ENCODE measurements around the gene CRAT.
A peak's percentile ranks its signal among the peaks of the same experiment; 100 is the strongest.

The CRAT gene

GRCh38 chr9:129080601-129081387 is 29.8 kb downstream of the CRAT start, which contains the start of gene DOLPP1:
Gene DOLPP1, plus strand, starts transcription at chr9:129081111. Its CDS starts 21 bp downstream, at chr9:129081132.
- peak; percentile 28 for FAIRE-seq

GRCh38 chr9:129080298-129080600 is 30.3 kb downstream of the CRAT start:
- FAIRE-seq = no peak

DNA sequence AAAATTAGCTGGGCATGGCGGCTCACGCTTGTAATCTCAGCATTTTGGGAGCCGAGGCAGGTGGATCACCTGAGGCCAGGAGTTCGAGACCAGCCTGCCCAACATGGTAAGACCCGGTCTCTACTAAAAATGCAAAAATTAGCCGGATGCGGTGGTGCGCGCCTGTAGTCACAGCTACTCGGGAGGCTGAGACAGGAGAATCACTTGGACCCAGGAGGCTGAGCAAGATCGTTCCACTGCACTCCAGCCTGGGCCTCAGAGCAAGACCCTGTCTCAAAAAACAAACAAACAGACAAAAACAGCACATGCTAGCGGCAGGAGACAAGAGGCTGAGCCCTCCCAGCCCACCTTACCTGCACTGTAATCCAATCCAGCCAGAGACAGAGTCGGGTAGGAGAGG is 30.8 kb downstream of the CRAT start:
- no peak for FAIRE-seq

DNA sequence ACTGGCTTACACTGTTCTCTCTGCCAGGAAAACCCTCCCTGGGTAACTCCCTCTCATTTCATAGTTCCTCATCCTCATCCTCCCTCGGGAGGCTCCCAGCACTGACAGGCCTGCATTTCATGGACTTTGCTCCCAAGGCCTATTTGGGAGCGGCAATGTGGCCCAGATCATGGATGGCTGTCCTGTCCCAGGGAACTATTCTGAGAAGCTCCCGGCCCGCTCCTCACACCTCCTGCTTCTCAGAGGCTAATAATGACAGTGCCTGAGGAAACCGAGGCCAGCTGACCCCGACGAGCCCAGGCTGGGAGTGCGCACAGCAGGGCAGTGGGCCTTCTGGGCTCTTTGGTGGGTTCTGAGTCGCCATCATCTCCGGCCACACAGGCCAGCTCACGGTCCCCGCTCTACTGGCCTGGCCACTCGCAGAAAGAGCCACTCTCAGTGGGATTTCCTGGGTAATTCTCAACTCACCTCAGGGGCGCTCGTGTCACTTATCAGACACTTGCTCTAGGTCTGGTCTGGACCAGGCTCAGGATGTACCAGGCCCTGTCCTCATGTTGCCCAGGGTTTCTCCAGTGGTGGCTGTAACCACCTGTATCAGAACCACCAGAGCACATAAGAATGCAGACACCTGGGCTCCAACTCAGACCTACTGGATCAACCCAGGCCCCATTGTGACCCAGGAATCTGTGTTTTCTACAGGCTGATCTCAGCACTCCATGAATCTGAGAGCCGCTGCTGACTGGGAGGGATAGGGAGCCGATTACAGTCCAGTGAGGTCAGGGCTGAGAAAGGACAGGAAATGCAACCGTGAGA is 31.7 kb downstream of the CRAT start:
- no peak for FAIRE-seq

- FAIRE-seq = no peak
Observed at GRCh38 chr9:129077236-129077635, 33.4 kb downstream of the CRAT start.

DNA sequence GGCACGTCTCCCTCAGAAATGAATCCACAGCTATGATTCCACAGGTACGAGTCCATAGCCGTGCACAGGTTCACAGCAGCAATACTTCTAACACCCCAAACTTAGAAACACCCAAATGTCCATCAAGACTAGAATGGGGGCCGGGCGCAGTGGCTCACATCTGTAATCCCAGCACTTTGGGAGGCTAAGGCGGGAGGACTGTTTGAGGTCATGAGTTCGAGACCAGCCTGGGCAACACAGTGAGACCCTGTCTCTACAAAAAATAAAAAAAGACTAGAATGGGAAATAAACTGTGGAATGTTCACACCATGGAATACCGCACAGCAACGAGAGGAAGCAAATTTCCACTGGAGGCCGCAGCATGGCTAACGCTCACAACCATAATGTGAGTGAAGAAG is 34.0 kb downstream of the CRAT start:
- no peak for FAIRE-seq

GRCh38 chr9:129075996-129076639 is 34.5 kb downstream of the CRAT start:
- FAIRE-seq = no peak

DNA sequence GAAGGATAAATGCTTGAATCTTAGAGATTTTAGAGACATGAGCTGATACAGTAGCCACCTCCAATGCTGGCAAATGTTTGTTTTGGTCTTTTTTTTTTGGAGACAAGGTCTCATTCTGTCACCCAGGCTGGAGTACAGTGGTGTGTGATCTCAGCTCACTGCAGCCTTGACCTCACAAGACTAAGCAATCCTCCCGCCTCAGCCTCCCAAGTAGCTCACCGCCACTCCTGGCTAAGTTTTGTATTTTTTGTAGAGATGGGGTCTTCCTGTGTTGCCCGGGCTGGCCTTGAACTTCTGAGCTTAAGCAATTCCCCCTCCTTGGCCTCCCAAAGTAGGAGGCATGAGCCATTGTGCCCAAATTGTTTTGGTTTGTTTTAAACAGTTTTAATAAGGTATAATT is 36.5 kb downstream of the CRAT start:
- FAIRE-seq = no peak

- no peak for FAIRE-seq
Observed at GRCh38 chr9:129073404-129073803, 37.2 kb downstream of the CRAT start.

DNA sequence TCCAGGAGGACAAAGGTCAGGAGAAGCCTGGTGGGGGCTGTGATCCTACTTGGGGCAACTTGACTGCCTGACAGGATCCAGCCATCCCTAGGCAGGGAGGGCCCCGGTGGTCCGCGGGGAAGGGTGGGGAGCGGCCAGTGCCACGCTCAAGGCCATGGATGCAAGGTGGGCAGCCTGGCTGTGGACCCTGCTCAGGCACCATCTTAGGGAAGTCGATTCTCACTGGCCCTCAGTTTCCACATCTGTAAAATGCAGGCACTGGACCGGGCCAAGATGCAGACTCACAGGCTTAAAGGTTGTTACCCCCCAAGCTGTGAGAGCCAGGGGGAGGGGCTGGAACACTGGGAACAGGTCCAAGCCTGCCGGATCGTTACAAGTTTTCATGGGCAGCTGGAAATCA is 38.4 kb downstream of the CRAT start:
- FAIRE-seq = no peak

GRCh38 chr9:129071526-129072126 is 39.0 kb downstream of the CRAT start:
- no peak for FAIRE-seq

DNA sequence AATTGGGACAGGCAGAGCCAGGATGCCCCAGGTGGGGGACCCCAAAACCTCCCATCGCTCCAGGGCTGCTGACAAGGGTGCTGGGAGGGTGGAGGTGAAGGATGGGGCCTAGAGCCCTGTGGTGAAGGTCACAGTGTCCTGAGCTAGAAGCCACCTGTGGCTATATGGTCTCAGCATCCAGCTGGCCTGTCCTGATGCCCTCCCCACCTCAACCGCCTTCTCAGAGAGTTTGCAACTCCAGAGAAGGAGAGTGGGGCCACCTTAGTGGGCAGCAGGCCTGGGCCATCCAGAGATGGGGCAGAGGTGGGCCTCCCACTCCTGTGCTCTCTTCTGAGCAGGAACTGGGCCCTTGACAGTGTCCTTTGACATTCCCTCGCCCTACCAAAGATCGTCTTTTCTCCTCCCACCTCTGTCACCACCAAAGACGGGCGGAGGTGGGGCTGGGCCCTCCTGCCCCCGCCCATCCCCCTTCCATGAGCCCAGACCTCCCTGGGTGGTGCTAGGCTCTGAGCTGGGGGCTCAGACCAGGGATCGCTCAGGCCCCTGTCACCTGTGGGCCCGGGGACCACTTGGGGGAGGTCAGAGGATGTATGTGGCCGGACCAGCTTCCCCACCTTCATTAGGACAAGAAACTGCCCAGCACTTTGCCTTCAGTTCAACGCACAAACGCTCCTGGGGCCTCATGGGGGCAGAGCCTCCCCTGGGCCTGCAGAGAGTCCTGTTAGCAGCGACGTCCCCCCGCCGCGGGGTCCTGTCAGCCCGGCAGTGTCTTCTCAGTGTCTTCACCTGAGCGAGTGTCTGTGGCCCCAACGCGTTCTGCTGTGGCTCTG is 39.7 kb downstream of the CRAT start:
- FAIRE-seq = no peak

GRCh38 chr9:129069862-129070641 is 40.5 kb downstream of the CRAT start:
- FAIRE-seq = no peak

GRCh38 chr9:129068990-129069861 is 41.4 kb downstream of the CRAT start:
- no peak for FAIRE-seq

DNA sequence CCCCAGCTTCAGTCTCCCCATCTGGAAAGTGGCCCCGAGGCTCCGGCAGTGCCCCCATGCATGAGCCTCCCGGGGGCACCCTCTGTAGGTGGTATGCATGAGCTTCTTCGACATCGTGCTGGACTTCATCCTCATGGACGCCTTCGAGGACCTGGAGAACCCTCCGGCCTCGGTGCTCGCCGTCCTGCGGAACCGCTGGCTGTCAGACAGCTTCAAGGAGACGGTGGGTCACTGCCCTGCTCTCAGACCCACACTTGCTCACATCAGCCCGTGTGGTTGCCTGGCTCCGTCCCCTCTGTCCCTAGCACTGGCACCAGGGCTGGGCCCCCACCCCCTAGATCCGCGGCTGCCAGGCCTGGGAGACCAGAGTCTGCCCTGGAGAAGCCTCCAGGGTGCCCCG is 42.5 kb downstream of the CRAT start:
- no peak for FAIRE-seq

- no peak for FAIRE-seq
Observed at GRCh38 chr9:129064499-129064908, 46.1 kb downstream of the CRAT start.

GRCh38 chr9:129063061-129063460 is 47.5 kb downstream of the CRAT start:
- FAIRE-seq = no peak

- no peak for FAIRE-seq
Observed at GRCh38 chr9:129060991-129061390, 49.6 kb downstream of the CRAT start.

- no peak for FAIRE-seq
Observed at GRCh38 chr9:129059796-129060785, 50.5 kb downstream of the CRAT start.
